Measurements from ENCODE around the gene ZSWIM9. TPM values are rescaled to one million over a fixed set of nuclear protein-coding genes. Genes with fewer than 3 reads are reported as not detected.

Gene ZSWIM9
- total and polyA plus RNA-seq, 8 donors, result 1.3 to 28.0 (median 3.8) TPM

DNA sequence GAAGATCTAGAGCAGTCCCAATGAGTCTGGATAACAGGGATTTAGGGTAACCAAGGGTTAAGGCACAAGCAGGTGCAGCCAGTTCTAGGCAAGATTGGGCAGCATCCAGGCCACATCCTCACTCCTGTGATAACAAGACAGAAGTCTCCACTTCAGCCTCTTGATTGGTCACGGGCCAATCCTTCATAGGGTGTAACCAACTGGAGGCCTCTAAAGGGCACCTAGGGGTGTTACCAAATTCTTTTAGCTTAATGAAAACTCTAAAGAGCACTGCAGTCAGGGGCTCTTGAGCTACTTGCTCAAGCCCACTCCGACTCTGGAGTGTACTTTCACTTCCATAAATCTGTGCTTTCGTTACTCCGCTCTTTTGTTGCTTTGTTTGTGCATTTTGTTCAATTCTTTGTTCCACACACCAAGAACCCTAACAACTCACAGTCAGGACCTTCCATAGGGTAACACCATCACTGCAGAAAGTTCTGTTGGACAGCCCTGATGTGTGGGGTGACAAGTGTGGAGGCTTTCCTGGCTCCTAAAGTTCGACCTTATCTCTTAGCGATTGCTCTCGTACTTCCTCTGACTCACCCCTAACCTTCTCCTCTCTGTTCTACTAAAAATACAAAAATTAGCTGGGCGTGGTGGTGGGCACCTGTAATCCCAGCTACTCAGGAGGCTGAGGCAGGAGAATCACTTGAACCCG lies 36.1 kb downstream of the ZSWIM9 start:
- Histone ChIP-seq H3K4me3 (no peak overlapping the region), H3K36me3 (peaks cover 5 to 16% (median 9%) of the 10 kb centered on the region in 4 donors), H3K27ac (peak overlapping the region in 2 of 5 donors; percentile 16 to 27), H3K27me3 (no peaks in the 10 kb centered on the region), H3K9me3 (no peaks in the 10 kb centered on the region), H3K4me1 (peaks cover 6 to 36% (median 15%) of the 10 kb centered on the region in 4 donors)
- intact Hi-C loops (cut with DNase I; ENCODE audit: low total_unique reads), result no loop called here
- WGBS, 5 donors, result 67 to 77% (median 71%) methylated on average over 9 of the region's 9 CpGs
- TF ChIP-seq POLR2AphosphoS5 (IDR thresholded peaks at IDR 0.05), result no peak
- TF ChIP-seq, protein P1, sequence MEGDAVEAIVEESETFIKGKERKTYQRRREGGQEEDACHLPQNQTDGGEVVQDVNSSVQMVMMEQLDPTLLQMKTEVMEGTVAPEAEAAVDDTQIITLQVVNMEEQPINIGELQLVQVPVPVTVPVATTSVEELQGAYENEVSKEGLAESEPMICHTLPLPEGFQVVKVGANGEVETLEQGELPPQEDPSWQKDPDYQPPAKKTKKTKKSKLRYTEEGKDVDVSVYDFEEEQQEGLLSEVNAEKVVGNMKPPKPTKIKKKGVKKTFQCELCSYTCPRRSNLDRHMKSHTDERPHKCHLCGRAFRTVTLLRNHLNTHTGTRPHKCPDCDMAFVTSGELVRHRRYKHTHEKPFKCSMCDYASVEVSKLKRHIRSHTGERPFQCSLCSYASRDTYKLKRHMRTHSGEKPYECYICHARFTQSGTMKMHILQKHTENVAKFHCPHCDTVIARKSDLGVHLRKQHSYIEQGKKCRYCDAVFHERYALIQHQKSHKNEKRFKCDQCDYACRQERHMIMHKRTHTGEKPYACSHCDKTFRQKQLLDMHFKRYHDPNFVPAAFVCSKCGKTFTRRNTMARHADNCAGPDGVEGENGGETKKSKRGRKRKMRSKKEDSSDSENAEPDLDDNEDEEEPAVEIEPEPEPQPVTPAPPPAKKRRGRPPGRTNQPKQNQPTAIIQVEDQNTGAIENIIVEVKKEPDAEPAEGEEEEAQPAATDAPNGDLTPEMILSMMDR (IDR thresholded peaks at IDR 0.05), result no peak
- TF ChIP-seq POLR2A (IDR thresholded peaks at IDR 0.05), result no peak
- no peak for TF ChIP-seq EP300 (IDR thresholded peaks at IDR 0.05)
- peak in 1 of 2 donors; percentile 54 for DNase-seq

DNA sequence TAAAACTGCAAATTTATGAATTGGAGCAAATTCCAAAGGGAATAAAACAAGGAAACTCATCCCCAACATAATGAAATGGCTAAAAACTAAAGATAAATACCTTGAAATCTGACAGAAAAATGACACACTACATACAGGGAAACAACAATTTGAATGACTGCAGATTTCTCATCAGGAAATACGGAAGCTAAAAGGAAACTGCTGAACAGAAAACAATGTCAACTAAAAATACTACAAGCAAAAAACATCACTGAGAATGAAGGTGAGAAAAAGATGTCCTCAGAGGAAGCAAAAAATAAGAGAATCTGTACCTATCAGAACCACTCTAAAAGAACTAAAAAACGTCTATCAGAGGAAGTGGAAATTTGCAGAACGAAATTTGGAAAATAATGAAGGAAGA lies 39.5 kb downstream of the ZSWIM9 start:
- no peak for DNase-seq
- intact Hi-C loops (cut with DNase I; ENCODE audit: low total_unique reads), result no loop called here
- TF ChIP-seq POLR2A (IDR thresholded peaks at IDR 0.05) (no peak), POLR2AphosphoS5 (IDR thresholded peaks at IDR 0.05) (no peak), EP300 (IDR thresholded peaks at IDR 0.05) (no peak)
- TF ChIP-seq, protein P1 (IDR thresholded peaks at IDR 0.05), result no peak
- 71 to 90% (median 82%) methylated on average over 3 of the region's 3 CpGs for WGBS, 5 donors
- H3K36me3 ChIP-seq, result peaks cover 9 to 48% (median 38%) of the 10 kb centered on the region in 4 donors
- no peak overlapping the region for H3K4me3 ChIP-seq
- H3K9me3 ChIP-seq, result no peaks in the 10 kb centered on the region
- peak overlapping the region in 1 of 5 donors; percentile 16 for H3K27ac ChIP-seq
- no peaks in the 10 kb centered on the region for H3K27me3 ChIP-seq
- H3K4me1 ChIP-seq, result peaks cover 0 to 17% (median 2%) of the 10 kb centered on the region in 4 donors

DNA sequence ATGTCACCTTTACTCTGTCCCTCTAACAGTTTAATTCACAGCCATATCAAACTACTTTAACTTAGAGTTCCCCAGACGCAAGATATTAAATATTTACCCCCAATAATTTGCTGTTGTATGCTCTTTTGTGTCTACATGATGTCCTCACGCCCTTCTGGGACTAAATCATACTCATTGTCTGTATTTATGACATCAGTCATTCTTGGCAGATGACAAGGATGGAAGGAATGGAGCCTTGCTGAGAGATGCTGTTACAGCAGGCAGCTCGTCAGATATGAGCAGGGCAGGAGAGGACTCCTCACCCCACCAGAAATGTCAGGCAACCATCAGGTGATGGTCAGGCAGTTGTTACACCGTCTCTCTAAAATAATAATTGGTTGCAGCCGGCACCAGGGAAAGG lies 43.5 kb downstream of the ZSWIM9 start:
- Histone ChIP-seq H3K36me3 (peaks cover 12 to 70% (median 59%) of the 10 kb centered on the region in 4 donors), H3K4me3 (no peak overlapping the region), H3K27me3 (no peaks in the 10 kb centered on the region), H3K9me3 (no peaks in the 10 kb centered on the region), H3K4me1 (no peaks in the 10 kb centered on the region), H3K27ac (no peak overlapping the region)
- TF ChIP-seq EP300 (IDR thresholded peaks at IDR 0.05), result no peak
- TF ChIP-seq POLR2A (IDR thresholded peaks at IDR 0.05), result no peak
- no peak for TF ChIP-seq POLR2AphosphoS5 (IDR thresholded peaks at IDR 0.05)
- TF ChIP-seq, protein P1 (IDR thresholded peaks at IDR 0.05), result no peak
- WGBS, 5 donors, result 79 to 97% (median 93%) methylated on average over 5 of the region's 5 CpGs
- intact Hi-C loops (cut with DNase I; ENCODE audit: low total_unique reads), result no loop called here
- no peak for DNase-seq

DNA sequence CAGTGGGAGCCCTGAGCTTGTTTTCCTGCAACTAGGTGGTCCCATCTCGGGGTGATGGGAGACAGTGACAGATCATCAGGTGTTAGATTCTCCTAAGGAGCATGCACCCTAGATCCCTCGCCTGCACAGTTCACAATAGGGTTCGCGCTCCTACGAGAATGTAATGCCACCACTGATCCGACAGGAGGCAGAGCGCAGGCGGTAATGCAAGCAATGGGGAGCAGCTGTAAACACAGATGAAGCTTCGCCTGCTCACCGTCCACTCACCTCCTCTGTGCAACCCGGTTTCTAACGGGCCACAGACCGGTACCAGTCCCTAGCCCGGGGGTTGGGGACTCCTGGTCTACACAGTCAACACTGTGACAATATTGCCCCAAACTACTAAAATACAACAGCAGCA lies 46.5 kb downstream of the ZSWIM9 start:
- 80 to 90% (median 87%) methylated on average over 13 to 14 of the region's 14 CpGs for WGBS, 5 donors
- no peak overlapping the region for H3K4me3 ChIP-seq
- no peak overlapping the region for H3K27ac ChIP-seq
- intact Hi-C loops (cut with DNase I; ENCODE audit: low total_unique reads), result no loop called here
- H3K27me3 ChIP-seq, result no peaks in the 10 kb centered on the region
- no peak for DNase-seq
- no peaks in the 10 kb centered on the region for H3K4me1 ChIP-seq
- H3K36me3 ChIP-seq, result peaks cover 2 to 84% (median 68%) of the 10 kb centered on the region in 4 donors
- TF ChIP-seq EP300 (IDR thresholded peaks at IDR 0.05) (no peak), POLR2AphosphoS5 (IDR thresholded peaks at IDR 0.05) (no peak), POLR2A (IDR thresholded peaks at IDR 0.05) (no peak)
- TF ChIP-seq, protein P1 (IDR thresholded peaks at IDR 0.05), result no peak
- no peaks in the 10 kb centered on the region for H3K9me3 ChIP-seq
